DMS 273 (cell line): ENCODE measurements around the gene PDE4DIP.
"Not testable (repeated sequence)": the region's sequence is repeated elsewhere in the genome, so short reads cannot be mapped to it uniquely, and the experiment has no call there.

Source experiments
- DNase-seq: peaks from one replicate; lab custom pipeline; 2025; ENCODE audit not compliant: unreplicated experiment; lab: John Stamatoyannopoulos, UW

Gene PDE4DIP

DNA sequence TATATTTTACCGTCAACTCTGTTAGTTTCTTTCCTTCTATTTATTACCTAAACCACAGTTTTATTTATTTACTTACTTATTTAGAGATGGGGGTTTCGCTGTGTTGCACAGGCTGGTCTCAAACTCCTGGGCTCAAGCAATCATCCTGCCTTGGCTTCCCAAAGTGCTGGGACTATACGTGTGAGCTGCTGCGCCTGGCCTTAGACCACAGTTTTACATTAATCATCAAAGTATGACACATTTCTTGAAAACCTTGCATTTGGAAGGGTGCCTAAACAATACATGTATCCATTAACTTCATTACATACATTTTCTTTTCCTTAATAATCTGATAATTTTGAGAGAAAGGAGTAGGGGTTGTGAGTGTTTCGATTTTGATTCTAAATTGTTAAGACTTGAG is 124.9 kb downstream of the PDE4DIP start:
- not testable (repeated sequence) for DNase-seq

DNA sequence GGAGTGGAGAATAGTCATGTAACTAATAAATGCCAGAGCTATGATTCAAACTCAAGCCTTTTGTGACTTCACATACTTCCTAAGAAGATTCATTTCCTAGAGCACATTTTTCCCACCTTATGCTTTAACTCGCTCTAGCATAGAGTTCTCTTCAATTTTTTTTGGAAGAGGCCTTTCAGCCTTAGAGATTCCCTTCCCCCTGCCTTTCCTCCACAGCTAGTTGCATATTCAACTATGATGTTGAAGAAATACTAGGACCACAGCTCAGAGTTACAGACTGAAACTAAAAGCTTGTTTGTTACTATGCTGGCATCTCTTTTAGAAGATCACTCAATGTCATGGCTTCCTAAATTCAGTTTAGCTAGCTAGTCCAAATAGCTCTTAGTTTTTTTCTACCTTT is 131.2 kb downstream of the PDE4DIP start:
- DNase-seq, result not testable (repeated sequence)

DNA sequence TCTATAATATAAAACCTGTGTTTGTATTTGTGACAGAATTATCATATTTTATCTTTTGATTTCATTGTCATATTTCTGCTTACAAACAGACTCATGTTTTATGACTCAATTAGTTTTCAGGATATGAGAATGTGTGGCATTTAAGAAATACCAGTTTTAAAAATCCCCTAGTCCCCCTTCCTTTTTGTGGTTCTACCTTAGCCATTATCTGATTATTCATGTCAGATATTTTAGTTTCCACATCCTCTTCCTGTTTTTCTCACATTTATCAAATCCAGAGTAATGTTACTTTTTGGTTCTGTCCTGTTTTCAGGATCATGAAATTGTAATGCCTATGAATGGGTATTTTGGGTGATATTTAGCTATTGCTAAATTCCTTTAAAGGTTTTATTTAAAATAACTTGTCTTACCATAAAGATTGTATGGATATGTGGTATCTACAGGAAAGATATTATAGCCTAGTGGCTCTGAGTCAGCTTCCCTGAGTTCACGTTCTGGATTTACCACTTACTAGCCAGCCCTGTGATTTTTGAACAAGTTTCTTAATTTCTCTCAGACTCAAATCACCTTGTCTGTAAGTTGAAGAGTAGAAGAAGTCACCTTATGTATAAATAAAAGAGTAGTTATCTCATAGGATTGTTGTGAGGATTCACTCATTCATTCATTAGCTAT is 131.8 kb downstream of the PDE4DIP start:
- DNase-seq, result not testable (repeated sequence)

DNA sequence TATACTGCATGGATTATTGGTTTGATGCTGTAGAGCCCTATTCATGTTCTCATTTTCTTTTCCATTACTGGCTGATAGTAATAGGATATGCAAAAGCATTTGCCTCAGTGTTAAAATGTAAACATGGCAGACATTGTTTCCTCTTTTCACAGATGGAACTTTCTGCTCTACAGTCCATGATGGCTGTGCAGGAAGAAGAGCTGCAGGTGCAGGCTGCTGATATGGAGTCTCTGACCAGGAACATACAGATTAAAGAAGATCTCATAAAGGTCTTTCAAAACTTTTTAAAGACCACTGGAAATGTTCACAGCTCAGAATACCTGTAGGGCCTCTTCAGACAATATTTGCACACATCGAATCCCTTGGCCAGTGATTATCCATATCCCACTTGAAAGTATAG is 133.6 kb downstream of the PDE4DIP start:
- DNase-seq, result not testable (repeated sequence)

DNA sequence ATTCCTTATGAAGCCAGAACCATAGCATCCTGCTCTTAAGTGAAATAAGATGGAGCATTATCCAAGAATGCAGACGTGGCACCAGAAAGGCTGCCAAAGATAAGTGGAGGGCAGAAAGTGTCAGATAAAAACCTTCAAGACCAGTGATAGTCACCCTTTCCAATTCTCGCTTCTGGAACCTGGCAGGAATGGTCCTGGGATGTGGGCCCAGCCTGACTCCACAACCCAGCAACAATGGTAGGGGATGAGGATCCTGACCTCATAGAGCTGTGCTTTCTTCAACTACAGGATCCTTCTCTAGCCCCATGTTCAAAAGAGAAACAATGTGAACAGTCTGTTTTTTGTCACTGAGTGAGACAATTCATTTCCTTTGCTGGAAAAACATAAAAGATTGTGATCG is 145.2 kb downstream of the PDE4DIP start:
- not testable (repeated sequence) for DNase-seq

DNA sequence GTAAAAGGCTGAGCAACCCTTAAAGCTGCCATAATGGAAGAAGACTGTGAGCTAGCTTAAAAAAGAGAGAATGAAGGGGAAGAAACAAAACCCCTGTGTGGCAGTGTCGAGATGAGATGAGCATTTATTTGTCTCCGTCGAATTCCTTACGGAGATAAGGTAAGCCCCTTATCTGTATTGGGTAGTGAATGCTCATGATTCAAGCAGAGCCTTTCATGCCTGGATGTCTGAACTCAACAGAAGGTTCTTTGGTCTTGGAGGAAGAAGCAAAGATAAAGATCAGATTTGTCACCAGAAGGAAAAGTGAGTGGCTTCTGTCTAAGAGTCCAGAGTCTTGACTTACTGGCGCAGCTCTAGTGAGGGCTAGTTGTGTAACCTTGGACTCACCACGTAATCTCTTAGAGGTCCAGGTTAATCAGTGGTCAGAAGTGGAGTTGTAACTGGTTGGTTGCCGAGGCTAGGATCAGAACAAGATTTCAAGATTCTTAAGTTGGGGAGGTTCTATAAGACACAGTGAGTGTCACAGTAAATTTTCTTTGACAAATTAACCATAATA is 146.1 kb downstream of the PDE4DIP start:
- not testable (repeated sequence) for DNase-seq

DNA sequence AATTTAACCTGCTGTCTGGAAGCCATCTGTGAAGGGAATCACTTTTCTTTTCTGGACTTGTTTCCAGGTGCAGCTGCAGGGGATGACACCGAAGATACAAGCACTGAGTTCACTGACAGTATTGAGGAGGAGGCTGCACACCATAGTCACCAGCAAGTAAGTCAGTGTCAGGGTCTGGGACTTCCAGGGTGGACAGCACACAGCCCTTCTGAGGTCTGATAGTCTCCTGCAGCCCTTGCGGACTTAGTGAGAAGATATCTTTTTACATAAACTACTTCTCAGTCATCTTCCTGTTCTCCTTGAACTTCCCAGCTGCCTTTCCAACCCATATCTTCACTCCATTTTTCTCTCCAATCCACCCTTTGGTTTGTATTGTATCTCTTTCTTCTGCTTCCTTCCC is 147.6 kb downstream of the PDE4DIP start:
- DNase-seq, result not testable (repeated sequence)

DNA sequence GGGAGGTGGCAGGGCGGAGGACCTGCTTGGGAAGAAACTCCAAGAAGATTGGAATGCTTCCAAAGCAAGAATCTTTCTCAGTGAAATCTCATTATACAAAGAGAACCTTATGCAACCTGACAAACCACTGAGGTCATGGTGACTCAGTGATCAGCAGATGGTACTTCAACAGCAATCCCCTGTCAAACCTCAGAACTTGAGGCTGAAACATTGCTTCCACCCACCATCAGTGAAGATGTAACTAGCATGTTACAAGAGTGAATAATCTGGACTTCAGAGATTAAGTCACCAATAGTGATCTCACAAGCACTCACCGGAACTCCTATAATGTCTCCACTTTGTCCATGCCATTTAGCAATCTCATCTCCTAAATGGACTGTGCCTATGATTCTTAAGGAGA is 148.1 kb downstream of the PDE4DIP start:
- not testable (repeated sequence) for DNase-seq

DNA sequence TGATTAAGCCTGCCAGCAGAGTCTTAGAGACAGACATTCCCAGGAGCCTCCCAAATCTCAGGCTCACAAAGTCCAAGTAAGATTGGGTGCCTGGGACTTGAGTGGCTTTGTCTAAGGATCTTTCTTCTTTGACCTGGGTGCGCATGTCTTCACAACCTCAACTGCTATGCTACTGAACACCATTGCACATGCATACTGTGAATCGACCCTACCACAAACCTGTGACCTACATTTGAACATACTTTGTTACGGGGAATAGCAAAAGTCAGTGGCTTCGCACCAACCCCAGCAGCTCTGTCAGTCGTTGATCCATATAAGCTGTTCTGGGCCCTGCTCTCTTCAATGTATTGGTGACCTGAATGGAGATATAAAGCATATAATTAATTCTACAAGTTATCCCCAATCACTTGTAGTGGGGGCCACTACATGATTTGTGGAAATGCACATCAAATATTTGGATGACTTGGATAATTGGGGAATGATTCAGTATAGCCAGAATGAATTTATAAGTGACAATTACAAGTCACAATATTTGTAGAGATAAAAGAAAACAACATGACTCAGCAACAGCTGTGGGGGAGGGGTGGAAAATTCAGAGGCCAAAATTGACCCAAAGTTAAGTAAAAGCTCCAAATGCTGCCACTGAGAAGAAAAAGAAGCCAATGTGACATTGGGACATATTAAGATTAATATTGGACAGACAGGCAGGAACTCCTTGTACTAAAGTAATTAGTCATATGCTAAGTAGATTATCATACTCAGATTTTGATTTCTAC is 152.4 kb downstream of the PDE4DIP start:
- DNase-seq, result not testable (repeated sequence)

DNA sequence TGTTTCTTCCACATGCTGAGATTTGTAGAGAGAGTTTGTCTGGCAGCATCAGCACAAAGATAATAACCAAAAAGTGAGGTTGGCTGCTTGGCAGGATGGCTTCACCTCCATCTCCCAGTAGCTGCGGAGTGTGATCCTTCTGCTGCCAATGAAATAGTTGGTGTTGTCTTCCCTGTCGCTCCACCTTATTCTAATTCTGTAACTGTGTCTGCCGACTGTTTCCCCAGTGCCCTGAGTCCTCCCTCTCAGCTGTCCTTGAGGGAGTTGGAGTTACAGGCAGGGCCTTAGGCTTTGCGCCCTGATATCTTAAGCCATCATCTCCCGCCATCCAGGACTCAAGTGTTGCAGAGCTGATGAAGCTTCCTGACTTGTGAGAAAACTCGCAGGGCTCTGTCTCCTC is 153.2 kb downstream of the PDE4DIP start:
- not testable (repeated sequence) for DNase-seq

DNA sequence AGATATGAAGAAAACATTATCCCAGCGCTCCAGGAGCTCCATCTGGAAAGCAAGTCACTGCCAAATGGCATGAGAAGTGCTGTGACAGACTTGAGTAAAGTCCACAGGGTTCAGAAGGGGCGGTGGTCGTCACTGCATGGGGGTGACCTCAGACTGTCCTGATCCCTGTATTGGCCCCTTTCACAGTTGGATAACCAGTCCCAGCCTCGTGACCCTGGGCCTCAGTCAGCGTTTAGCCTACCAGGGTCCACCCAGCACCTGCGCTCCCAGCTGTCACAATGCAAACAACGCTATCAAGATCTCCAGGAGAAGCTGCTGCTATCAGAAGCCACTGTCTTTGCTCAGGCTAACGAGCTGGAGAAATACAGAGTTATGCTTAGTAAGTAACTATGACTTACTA is 158.4 kb downstream of the PDE4DIP start:
- DNase-seq, result not testable (repeated sequence)

DNA sequence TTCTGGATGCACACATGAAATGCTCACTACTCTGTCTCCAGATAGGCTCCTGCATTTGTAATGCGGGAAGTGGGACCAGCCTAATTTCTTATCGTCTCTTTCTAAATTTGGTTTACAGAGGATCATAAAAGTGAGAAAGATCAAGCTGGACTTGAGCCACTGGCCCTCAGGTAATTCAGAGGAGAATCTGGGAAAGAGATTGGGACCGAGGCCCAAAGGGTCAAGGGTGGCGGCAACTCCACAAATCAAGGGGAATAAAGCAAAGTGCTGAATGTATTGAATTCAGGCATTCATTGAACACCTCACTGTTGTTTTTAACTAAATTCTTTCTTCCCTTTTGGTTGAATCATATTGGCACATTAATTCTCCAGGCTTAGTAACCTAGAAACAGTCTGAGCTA is 164.1 kb downstream of the PDE4DIP start:
- not testable (repeated sequence) for DNase-seq

DNA sequence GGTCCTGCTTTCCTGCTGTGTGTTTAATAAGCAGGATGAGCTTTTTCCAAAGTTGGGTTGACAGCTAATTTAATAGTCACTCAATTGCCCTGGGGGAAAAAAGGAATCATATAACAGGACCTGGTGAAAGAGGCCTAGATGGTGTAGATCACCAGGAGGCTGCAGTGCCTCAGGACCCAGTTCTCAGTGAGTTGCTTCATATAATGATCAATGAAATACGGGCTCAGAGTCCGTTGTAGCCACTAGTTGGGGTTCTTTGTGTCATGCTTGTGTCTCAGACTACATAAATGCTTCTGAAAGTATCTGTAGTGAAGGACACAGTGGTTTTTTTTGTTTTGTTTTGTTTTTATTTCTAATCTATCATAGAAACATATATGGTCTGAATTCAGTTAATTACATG is 164.5 kb downstream of the PDE4DIP start:
- DNase-seq, result not testable (repeated sequence)

DNA sequence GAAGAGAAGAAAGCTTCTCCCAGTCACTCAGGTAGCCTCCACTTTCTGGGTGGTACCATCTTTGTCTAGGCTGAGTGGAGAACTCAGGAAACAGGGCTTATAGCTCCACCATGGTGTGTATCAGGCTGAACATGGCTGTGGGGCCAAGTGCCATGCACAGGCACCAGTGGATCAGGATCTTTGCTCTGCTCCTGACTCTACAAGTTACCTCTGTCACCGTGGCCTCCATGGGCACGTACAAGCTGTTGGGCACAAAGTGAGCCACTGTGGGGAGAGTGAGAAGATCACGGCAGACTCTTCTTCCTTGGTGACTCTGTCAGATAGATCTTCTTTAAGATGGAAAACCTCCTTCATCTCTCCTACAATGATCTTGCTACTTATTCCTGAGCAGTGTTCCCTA is 165.5 kb downstream of the PDE4DIP start:
- not testable (repeated sequence) for DNase-seq

DNA sequence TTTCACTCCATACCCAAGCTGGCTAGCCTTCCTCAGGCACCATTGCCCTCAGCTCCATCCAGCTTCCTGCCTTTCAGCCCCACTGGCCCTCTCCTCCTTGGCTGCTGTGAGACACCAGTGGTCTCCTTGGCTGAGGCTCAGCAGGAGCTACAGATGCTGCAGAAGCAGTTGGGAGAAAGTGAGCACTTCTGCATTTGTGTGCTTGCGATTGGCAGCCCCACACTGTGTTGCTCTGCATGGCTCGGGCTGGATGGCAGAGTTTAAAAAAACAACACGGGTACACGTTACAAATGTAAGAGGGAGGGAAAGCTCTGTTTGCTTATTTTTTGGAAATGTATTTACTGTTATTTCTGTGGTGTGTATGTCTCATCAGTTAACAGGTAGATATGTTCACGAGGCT is 168.4 kb downstream of the PDE4DIP start:
- DNase-seq, result not testable (repeated sequence)

DNA sequence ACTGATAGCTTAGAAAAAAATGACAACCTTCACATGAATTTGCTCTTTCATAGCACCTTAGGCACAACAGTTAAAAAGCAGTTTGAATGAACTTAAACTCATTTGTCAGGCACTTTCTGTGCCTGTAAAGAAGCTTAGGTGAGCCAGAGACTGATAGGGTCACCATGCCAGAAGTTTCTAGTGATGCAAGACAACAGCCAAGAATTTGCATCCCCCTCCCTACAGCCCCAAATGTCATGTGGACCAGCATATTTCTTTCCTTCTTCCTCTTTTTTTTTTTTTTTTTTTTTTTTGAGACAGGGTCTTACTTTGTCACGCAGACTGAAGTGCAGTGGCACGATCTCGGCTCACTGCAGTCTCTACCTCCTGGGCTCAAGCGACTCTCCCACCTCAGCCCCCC is 169.3 kb downstream of the PDE4DIP start:
- DNase-seq, result not testable (repeated sequence)

DNA sequence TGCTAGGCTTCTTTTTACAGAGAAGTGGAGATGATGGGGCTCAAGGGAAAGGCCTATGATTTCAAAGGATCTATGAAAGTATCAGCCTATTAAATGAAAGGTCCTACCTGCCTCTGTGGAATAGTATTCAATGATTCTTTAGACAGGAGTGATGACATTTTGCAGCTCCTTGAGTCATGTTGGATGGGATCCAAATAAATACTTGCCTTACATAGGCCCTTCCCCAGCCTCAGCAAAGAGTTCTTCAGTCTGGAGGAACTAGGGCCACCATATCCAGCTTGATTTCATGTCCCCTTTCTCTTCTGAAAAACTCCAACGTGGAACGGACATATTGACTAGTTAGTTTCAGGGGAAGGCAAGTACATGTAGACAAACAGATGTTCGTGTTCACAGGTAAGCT is 171.3 kb downstream of the PDE4DIP start:
- not testable (repeated sequence) for DNase-seq

DNA sequence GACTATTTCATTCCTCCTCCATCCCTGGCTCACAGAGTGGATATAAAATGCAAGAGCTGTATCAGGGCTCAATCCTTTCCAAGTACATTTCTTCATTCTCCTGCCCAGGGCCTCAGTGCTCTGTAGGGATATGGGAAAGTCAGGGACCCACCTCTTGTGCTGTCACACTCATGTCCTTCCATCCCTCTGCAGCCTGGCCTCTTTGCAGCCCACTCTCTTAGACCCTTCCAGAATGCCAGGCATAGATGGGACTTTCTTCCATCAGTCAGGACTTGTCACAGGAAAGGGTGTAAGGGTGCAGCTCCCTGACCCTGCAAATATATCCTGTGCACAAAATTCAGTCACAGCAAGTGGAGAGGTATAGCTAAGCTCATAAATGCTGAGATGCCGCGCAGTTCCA is 172.4 kb downstream of the PDE4DIP start:
- not testable (repeated sequence) for DNase-seq

DNA sequence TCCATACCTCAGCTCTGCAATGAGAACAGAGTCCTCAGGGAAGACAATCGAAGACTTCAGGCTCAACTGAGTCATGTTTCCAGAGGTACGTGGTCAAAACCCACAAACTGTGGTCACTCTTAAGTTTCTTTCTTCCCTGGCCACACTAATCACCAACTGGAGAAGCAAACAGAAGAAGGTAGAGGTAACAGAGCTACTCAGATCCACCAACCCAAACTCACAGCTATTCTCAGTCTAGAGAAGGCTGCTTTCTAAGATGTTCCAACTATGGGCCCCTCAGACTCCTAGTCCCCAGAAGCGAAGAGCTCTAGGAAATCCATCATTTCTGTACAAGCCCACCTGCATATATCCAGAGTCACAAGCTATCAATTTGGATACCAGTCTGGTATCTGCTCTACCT is 174.3 kb downstream of the PDE4DIP start:
- not testable (repeated sequence) for DNase-seq

DNA sequence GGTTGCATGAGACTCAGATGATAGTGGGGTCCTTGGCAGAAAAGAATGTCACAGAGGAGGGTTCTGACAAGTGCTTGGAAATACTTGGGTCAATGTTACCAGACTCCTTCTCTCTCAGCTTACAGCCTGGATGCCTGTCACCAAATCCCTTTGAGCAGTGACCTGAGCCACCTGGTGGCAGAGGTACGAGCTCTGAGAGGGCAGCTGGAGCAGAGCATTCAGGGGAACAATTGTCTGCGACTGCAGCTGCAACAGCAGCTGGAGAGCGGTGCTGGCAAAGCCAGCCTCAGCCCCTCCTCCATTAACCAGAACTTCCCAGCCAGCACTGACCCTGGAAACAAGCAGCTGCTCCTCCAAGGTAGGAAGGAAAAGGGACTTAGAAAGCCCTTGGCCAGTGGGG is 180.1 kb downstream of the PDE4DIP start:
- not testable (repeated sequence) for DNase-seq

DNA sequence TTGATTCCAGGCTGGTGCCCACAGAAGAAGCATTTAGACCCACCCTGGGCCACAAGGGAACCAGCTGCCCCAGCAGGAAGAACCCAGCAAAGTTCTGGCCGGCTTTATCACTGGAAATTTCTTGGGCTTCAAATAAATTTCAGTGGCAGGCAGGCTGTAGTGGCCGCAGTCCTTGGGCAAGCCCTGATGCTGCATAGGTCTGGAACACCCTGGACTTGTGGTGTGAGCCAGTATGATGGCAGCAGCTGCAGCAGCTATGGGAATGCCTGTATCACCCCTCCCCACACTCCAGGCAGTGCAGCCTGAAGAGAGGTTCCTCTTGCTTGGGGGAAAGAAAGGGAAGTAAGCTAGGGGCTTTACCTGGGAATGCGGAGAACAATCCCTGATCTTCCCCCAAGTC is 189.7 kb downstream of the PDE4DIP start:
- DNase-seq, result not testable (repeated sequence)

DNA sequence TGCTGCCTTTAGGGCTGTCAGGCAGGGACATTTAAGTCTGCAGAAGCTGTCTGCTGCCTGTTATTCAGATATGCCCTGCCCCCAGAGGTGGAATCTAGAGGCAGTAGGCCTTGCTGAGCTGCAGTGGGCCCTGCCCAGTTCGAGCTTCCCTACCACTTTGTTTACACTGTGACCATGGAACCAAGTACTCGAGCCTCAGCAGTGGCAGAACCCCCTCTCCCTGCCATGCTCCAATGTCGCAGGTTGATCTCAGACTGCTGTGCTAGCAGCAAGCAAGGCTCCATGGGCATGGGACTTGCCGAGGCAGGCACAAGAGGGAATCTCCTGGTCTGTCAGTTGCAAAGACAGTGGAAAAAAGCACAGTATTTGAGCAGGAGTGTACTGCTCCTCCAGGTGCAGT is 198.8 kb downstream of the PDE4DIP start:
- not testable (repeated sequence) for DNase-seq
